Neural cell (in vitro differentiated cells): ENCODE measurements around the gene KIRREL3.

Experiments used
- CTCF ChIP-seq: fragments of 450-650 bp; IDR thresholded peaks from 2 replicates; pipeline ENCODE4 v1.5.1; 2014; ENCODE audit warnings: antibody characterized with exemption, mild to moderate bottlenecking, moderate library complexity; ENCODE audit not compliant: poor library complexity, severe bottlenecking
- EP300 ChIP-seq: fragments of 450-650 bp; conservative IDR thresholded peaks from 2 replicates; pipeline ENCODE4 v1.6.1; 2014; ENCODE audit warnings: antibody characterized with exemption, mild to moderate bottlenecking, moderate library complexity; ENCODE audit not compliant: poor library complexity, severe bottlenecking
- EZH2 ChIP-seq: fragments of 200-600, 300-800 bp; shearing (Covaris generic), sonication (generic); IDR thresholded peaks from 2 replicates; pipeline ENCODE4 v1.6.1; 2014; ENCODE audit warnings: antibody characterized with exemption, low read length, borderline replicate concordance, mild to moderate bottlenecking; ENCODE audit not compliant: insufficient read depth, poor library complexity, severe bottlenecking
- POLR2AphosphoS5 ChIP-seq: IDR thresholded peaks from 2 replicates; pipeline ENCODE4 v1.6.1; 2012
- RAD21 ChIP-seq: fragments of 450-650 bp; conservative IDR thresholded peaks from 2 replicates; pipeline ENCODE4 v1.6.1; 2014; ENCODE audit warnings: antibody characterized with exemption, mild to moderate bottlenecking, moderate library complexity
- REST ChIP-seq: IDR thresholded peaks from 2 replicates; pipeline ENCODE4 v1.6.1; 2012; ENCODE audit warnings: borderline replicate concordance
- SMC3 ChIP-seq: fragments of 450-650 bp; conservative IDR thresholded peaks from 2 replicates; pipeline ENCODE4 v1.6.1; 2014; ENCODE audit warnings: antibody characterized with exemption, mild to moderate bottlenecking, moderate library complexity; ENCODE audit not compliant: poor library complexity
- TAF1 ChIP-seq: IDR thresholded peaks from 2 replicates; pipeline ENCODE4 v1.6.1; 2012; ENCODE audit warnings: low read depth

- TF ChIP-seq CTCF, result no peak
- no peak for TF ChIP-seq TAF1
- no peak for TF ChIP-seq REST
- no peak for TF ChIP-seq EZH2
- no peak for TF ChIP-seq POLR2AphosphoS5
- no peak for TF ChIP-seq SMC3
- no peak for TF ChIP-seq EP300
- TF ChIP-seq RAD21, result no peak
Measured at GRCh38 chr11:126673319-126673718, 327.3 kb downstream of the KIRREL3 start.
